GM21529 (cell line): ENCODE results near the gene ZNF430.
"Not testable (repeated sequence)": the region's sequence is repeated elsewhere in the genome, so short reads cannot be mapped to it uniquely, and the experiment has no call there.

Experiments
- ATAC-seq: cut with Tn5 transposase; IDR thresholded peaks from one replicate; pipeline ENCODE4 v1.9.1; 2021; ENCODE audit not compliant: unreplicated experiment

Gene ZNF430

DNA sequence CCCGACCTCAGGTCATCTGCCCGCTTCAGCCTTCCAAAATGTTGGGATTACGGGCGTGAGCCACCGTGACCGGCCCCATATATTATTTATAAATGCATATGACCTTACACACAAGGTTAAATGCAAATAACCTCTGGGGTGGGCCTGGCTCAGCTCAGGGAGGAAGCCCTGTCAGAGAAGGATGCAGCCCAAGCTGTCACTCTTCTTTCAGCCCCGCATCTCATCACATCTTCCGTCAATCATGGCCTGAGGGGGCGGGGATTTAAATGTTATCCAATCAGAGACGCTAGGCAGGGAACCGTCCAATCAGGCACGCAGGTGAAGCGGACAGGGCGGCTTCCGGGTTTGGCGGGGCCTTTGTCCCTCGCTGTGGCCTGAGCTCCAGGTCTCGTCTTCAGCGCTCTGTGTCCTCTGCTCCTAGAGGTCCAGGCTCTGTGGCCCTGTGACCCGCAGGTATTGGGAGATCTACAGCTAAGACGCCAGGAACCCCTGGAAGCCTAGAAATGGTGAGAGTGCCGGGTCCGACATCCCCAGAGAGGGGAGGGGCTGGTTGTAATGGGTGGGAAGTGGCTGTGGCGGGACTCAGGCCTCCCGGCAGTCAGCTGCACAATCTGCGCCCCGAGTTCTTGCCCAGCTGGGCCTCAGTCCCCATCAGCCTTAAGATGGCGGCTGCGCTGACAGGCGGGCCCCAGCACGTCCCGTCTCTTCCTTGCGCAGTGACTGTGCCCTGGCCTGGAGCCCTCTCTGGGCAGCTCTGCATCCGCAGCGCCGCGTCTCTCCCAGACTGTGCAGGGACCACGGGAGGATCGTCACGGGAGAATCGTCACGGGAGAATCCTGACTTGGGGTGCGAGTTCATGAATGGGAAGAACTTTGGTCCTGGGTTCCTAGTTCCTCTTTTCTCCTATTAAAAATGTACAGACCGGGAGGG lies at the start of gene ZNF430:
Gene ZNF430, plus strand, starts transcription at position 360 of the 930 bp plus-strand sequence. Its CDS starts 144 bp downstream, at position 504.
- peak; percentile 93 for ATAC-seq

DNA sequence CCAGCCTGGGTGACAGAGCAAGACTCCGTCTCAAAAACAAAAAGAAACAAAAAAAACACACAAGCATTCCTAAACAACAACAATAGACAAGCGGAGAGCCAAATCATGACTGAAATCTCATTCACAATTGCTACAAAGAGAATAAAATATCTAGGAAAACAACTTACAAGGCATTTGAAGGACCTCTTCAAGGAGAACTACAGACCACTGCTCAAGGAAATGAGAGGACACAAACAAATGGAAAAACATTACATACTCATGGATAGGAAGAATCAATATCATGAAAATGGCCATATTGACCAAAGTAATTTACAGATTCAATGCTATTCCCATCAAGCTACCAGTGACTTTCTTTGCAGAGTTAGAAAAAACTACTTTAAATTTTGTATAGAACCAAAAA lies 27.7 kb upstream of the ZNF430 start:
- ATAC-seq, result not testable (repeated sequence)

DNA sequence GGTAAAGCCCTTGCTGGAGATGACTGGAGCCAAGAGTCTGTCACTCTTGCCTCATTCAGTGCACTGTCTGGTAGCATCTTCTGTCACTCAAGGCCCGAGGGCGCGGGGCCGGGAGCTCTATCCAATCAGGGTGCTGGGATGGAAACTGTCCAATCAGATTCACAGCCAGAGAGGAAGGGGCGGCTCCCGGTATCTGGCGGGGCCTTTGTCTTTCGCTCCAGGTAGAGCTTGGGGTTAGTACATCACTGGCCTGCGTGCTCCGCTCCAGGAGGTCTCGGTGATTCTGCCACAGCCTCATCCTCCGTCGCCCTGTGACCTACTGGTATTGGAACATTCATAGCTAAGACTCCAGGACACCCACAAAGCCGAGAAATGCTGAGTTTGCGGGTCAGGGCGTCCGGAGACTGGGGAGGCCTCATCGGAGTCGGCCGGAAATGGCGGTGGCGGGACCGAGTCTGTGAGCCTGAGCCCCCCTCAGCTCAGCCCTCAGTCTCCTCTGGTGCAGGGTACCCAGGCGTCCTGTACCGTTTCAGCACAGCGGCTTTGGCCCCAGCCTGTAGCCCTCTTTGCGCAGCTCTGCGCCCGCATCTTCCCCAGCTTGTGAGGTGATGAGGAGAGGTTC lies 20.6 kb upstream of the ZNF430 start:
- ATAC-seq, result peak; percentile 100

- peak; percentile 4 for ATAC-seq
Observed at GRCh38 chr19:21021238-21021637, 781 bp downstream of the ZNF430 start.

DNA sequence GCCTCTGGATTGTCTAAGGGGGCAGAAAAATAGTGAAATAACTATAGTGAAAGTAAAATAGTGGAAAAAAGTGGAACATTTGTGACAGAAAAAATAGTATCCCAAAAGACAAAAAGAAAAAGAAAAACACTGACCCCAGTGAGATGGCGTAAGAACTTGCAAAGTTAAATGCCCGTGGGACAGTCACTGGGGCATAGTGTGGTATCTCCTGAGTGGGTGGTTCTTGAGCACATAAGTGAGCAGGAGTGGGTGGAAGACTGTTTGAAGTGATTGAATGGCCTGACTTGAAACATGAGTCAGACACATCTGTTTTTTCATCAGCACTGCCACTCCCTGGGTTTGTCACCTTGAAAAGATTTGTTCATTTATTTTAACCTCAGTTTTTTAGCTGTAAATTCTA lies 2.5 kb downstream of the ZNF430 start:
- ATAC-seq, result no peak

GRCh38 chr19:21023901-21024300 lies 3.4 kb downstream of the ZNF430 start:
- ATAC-seq, result no peak

- no peak for ATAC-seq
Observed at GRCh38 chr19:21028969-21029268, 8.5 kb downstream of the ZNF430 start.

- ATAC-seq, result no peak
Observed at GRCh38 chr19:21045028-21045427, 24.6 kb downstream of the ZNF430 start.

GRCh38 chr19:21046489-21046888 lies 26.0 kb downstream of the ZNF430 start:
- no peak for ATAC-seq

- no peak for ATAC-seq
Observed at GRCh38 chr19:21047716-21048115, 27.3 kb downstream of the ZNF430 start.

DNA sequence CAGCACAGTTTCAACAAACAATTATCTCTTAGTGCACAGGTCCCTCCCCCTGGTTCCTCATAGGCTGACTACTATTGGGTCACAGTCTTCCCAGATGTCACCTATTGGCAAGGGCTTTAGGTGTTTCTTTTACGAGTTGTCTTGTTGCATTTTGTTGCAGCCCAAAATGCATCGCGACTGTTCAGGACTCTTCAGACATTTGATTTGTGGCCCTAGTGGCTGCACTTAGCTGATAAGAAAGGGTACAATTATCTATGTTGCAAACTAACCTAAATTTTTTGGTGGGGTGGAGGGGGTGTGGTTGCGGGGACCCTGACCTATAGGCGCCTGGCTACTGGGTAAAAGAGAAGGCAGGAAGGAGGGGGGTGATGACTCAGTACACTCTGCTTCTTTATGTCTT lies 32.4 kb downstream of the ZNF430 start:
- ATAC-seq, result no peak

- ATAC-seq, result no peak
Observed at GRCh38 chr19:21065336-21065735, 44.9 kb downstream of the ZNF430 start.

DNA sequence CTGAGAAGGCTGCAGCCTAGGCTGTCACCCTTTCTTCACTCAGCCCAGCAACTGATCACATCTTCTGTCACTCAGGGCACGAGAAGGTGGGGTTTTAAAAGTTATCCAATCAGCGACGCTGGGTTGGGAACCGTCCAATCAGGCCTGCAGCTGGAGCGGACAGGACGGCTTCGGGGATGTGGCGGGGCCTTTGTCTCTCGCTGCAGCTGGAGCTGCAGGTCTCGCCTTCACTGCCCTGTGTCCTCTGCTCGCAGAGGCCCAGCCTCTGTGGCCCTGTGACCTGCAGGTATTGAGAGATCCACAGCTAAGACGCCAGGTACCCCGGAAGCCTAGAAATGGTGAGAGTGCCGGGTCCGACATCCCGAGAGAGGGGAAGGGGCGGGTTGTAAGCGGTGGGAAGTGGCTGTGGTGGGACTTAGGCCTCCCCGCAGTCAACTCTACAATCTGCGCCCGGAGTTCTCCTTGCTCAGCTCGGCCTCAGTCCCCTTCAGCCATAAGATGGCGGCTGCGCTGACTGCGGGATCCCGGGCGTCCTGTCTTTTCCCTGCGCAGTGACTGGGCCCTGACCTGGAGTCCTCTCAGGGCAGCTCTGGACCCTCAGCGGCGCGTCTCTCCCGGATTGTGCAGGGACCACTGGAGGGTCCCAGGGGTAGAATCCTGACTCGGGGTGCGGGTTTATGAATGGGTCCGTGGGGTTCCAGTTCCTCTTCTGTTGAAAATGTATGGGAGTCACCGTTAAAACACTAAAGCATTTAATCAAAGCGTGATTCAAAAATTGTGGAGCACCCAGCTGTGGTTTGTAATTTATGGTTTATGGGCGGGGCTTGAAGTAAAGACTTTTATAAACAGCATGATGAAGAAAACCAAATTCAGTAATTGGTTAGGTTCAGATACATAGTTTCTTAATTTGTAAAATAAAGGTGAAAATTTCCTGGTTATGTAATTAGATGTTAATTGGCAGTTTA lies 61.8 kb downstream of the ZNF430 start, which contains the start of gene ZNF714:
Gene ZNF714, plus strand, starts transcription at position 193 of the 965 bp plus-strand sequence. CDS start 16,066 bp downstream, outside the sequence.
- ATAC-seq, result peak; percentile 94

DNA sequence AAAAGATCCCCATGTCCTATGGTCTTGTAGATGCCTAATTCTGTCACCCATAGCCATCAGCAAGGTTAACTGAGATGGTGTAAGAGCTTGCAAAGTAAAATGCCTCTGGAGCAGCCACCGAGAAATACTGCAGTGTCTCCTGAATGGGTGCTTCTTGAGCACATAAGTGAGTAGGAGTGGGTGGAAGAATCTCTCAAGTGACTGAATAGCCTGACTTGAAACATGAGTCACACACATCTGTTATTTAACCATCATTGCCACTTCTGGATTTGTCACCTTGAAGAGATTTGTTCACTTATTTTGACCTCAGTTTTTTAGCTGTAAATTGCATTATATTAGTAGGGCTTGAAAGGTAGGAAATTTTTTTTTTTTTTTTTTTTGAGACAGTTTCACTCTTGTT lies 63.9 kb downstream of the ZNF430 start:
- ATAC-seq, result no peak

- no peak for ATAC-seq
Observed at GRCh38 chr19:21087871-21088270, 67.4 kb downstream of the ZNF430 start.

DNA sequence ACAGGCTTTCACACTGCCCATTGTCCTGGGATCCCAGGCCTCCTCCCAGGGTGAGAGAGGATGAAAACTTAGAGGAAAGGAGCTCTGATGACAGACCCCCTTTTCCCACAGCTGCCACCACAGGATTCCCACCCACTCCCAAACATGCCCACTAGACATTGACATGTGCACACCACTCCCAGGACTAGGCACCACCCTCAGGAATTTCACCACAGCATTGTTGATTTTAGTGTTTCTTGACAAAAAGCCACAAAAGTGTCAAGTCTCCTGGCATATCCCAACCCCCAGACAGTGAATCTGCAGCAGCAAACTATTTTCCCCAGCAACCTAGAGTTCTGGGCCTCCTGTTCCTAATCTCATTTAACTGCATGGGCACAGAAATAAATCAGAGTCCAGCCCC lies 71.7 kb downstream of the ZNF430 start:
- ATAC-seq, result no peak

DNA sequence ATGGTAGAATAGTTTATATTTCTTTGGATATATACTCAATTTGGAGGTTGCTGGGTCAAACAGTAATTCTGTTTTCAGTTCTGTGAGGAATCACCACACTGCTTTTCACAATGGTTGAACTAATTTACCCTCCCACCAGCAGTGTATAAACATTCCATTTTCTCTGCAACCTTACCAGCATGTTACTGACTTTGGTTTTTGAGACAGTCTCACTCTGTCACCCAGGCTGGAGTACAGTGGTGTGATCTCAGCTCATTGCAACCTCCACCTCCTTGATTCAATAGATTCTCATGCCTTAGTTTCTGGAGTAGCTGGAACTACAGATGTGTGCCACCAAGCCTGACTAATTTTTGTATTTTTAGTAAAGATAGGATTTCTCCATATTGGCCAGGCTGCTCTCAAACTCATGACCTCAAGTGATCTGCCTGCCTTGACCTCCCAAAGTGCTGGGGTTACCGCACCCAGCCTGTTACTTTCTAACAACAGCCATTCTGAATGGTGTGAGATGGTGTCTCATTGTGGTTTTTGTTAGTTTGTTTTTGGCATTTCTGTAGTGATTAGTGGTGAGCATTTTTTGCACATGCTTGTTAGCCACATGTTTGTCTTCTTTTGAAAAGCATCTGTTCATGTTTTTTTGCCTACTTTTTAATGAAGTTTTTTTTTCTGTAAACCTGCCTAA lies 74.0 kb downstream of the ZNF430 start:
- no peak for ATAC-seq

GRCh38 chr19:21098291-21098690 lies 77.8 kb downstream of the ZNF430 start:
- ATAC-seq, result no peak

DNA sequence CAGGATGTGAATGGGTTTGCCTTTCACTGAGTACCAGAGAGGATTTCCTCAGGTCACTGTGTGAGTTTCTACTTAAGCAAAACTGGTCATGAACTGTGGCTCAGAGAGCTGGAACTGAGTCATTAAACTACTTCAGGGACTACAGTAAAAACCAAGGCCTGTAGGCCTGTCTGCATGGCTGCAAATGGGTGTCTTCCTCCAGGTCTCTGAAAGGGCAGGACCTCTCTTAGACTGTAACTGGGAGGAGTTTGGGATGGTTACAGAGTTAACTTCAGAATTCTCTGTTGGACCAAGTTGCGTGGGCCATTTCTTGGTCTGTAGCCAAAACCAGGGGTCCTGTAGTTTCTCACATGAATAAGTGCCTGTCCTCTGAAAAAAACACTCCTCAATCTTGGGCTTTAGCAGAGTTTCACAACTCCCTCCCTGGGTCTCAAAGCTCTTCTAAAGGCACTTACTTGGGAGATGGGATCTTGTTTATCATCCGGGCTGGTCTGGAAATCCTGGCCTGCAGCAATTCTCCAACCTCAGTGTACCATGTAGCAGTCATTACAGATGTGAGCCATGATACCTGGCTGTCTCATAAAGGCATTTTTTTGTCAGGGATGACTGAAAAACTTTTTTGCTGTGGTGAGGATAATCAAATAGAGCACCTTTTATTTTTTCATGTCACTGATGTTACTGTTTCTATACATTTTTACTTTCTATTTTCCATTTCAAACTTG lies 81.2 kb downstream of the ZNF430 start:
- no peak for ATAC-seq

DNA sequence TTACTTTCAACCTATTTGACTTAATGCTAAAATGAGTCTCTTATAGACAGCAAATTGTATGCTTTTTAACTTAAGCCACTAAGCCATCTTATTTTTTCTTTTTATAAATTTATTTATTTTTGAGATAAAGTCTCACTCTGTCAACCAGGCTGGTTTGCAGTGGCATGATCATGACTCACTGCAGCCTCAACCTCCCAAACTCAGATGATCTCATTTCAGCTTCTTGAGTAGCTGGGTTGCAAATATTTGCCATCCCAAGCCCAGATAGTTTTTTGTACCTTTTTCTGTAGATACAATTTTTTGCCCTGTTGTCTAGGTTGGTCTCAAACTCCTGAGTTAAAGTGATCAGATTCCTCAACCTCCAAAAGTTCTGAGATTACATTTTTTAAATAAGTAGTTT lies 88.7 kb downstream of the ZNF430 start:
- no peak for ATAC-seq
